Adrenal gland (tissue), 5 donors: ENCODE data around the gene BEND3.

ENCODE experiments used
- CTCF ChIP-seq, 6 experiments: fragments of 450-650 bp in 4 of 6; fragments of 200-600 bp in 2 of 6; sonication (generic) in 1 of 6; IDR thresholded peaks; 1 replicate in 5 of 6; 2 replicates in 1 of 6; pipeline versions ENCODE4 v1.5.1 to v1.8.0; 2016 to 2021; ENCODE audit warnings: antibody characterized with exemption in 6 of 6, mild to moderate bottlenecking in 2 of 6, moderate library complexity in 1 of 6
- POLR2A ChIP-seq, 2 donors: fragments of 450-650 bp; IDR thresholded peaks; one replicate each; pipeline ENCODE4 v1.6.1; 2017; ENCODE audit warnings: antibody characterized with exemption in 2 of 2, mild to moderate bottlenecking in 2 of 2, moderate library complexity in 1 of 2
- donor health status: DM: no; HTN: no; CAD: no.

DNA sequence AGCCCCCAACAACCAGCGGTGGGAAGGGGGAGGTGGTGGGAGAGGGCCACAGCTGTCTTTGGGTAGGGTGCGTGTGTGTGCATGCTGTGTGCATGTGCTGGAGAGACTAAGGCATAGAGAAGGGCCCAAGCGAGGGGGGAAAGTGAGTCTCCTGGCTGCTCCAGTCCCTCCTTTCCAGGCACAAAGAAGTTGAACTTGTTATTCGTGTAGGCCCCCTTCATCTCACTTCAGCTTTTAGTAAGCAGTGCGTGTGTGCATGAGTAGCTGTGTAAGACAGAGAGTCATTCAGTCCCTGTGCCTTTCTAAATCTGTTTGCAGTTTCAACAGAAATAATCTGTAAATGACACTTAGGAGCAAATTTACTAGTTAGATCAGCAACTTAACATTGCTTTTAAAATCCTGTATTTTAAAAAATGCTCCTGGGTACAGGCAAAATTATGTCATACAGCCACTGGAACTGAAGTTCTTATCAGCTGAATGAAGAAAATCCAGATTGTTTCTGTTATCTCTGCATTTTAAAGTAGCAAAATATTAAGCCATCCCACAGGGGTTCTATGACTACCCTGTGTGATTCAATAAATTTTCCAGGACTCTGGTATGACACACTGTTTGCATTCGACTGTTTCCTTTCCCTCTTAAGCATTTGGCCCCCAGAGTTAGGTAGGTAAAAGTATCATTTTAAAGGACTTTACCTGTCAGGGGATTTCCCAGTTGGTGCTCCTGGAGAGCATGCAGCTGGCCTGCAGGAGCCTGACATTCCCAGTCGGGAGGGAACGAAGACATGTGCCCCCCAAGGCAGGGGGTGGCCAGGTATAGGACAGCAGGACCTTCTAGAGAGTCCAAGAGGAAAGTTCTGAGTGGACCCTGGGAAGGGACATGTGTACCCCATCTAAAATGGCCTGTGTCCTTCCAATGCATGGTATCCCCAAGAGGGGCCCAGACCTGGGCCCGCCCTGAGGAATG lies 48.3 kb downstream of the BEND3 start:
- TF ChIP-seq CTCF (IDR thresholded peaks at IDR 0.05), result no peak
- TF ChIP-seq POLR2A (IDR thresholded peaks at IDR 0.05), result no peak
